Raji (cell line): ENCODE measurements around the gene FOXD3.

ENCODE experiments used
- POLR2A ChIP-seq: IDR thresholded peaks from 2 replicates; pipeline ENCODE4 v1.6.1; 2011; ENCODE audit warnings: low read depth, low read length, control low read depth; ENCODE audit not compliant: insufficient read depth

FOXD3 gene

GRCh38 chr1:63322114-63322943, at the start of gene FOXD3:
TSS of gene FOXD3 (plus strand) at chr1:63322567. CDS start at chr1:63323059, 492 bp downstream.
- TF ChIP-seq POLR2A, result no peak

DNA sequence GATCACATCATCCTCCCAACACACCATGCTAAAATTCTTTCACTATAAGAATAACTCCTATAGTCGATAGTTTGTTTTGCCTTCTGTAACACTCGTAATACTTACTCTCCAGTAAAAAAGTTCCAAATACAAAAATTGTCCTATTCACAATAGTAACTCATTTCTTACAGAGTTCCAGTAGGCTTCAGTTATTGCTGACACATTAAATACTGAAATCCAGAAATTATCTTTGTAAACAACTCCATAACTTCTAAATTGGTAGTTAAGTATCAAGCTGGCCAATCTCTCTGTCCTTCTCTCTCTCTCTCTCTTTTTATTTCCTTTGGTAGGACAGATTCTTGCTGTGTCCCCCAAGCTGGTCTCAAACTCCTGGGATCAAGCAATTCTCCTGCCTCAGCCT, 49.6 kb upstream of the FOXD3 start:
- no peak for TF ChIP-seq POLR2A

GRCh38 chr1:63274371-63274770, 48.0 kb upstream of the FOXD3 start:
- TF ChIP-seq POLR2A, result no peak

DNA sequence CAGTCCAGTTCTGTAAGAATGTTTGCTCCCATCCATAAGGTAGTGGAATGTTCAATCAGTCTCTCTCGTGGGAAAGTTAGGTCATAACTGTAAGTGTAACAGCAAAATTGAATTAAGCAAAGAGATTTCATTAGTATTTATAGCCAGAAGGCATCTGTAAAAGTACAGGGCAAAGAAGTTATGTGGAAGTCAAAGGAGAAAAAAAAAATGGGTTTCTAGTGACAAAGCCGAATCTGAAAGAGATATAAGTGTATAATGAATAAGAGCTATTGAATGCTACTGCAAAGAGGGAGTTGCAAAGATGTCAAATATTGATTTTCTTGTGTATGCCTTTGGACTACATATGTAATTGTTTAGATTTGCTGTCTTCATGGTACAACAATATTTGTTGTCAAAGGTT, 47.4 kb upstream of the FOXD3 start:
- TF ChIP-seq POLR2A, result no peak

- no peak for TF ChIP-seq POLR2A
Measured at GRCh38 chr1:63276624-63277023, 45.7 kb upstream of the FOXD3 start.

DNA sequence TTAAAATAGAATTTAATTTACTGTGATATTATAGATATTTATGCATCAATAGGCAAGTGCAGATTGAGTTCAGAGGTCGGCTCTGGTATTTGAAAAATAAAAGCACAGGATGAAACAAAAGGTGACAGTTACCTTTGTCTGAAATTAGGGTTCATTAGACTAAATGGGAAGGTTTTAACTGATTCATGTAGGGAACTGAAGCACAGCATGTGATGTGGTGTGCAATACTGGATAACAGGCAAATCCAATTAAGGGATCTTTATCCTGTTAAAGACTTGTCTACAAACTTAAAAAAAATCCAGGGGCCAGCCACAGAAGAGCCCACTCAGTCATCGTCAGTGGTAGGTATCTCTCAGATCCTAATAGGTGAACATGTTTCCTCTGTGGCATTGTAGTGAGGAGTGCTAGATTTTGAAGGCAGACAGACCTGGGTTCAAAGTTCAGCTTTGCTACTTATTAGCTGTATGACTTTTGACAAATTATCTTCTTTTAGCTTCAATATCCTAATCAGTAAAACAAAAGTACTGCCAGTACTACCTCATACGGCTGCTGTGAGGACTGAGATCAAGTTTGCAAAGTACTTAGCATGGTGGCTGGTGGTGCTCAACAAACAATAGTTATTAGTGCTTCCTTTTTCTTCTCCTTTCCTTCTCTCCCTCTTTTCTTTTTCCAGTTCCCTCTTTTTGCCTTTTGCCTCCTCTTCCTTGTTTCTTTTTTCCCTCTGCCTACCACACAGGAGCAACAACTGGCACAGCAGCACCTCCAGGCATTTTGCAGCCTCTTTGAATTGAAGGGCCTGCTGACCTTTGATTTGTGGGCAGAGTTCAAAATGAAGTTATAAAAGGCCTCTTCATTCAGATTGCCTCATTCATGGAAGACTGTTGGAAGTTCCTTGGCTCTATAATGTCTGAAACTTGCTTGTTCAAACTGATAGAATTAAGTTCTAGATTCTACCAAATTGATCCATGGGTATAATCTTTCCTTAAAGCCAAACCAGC, 44.9 kb upstream of the FOXD3 start:
- no peak for TF ChIP-seq POLR2A

- TF ChIP-seq POLR2A, result no peak
Measured at GRCh38 chr1:63281753-63282152, 40.6 kb upstream of the FOXD3 start.

GRCh38 chr1:63289135-63289534, 33.2 kb upstream of the FOXD3 start:
- no peak for TF ChIP-seq POLR2A

- TF ChIP-seq POLR2A, result no peak
Measured at GRCh38 chr1:63294803-63295594, 27.4 kb upstream of the FOXD3 start.

DNA sequence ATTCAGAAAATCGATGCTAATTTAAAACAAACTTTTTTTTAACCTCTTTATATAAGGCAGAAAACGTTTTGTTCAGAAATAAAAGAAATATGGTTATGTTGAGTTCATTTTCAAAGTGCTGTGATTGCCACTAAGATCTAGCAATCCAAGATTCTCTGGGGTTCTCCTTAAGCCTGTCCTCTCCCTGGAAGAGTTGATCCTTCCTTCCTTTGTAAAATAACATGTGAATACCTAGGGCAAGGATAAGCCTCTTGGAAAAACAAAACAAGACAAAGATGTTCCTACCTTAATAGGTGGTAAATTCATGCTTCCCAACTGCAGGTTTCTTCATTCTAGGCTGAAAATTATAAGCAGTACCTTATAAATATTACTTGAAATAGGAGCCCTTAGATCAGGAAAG, 18.0 kb upstream of the FOXD3 start:
- TF ChIP-seq POLR2A, result no peak

- TF ChIP-seq POLR2A, result no peak
Measured at GRCh38 chr1:63305043-63305442, 17.3 kb upstream of the FOXD3 start.

GRCh38 chr1:63307196-63307794, 15.1 kb upstream of the FOXD3 start:
- no peak for TF ChIP-seq POLR2A

DNA sequence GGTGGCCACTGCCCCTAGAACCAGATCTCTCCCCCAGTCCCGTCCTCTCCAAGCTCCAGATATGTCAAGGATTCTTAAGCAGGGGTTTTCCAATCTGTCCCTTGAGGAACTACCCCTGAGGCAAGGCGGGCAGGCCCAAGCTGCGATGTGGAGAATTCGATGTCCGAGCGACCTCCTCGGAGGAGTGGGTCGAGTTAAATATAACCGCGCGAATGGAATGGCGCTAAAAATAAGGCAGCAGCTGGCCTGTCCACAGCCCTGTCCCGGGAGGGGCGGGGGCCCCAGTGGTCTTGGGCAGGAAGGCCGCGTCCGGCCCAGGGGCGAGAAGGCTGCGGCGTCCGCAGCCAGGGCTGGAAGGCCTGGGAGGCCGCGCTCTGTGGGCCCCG, 5.8 kb upstream of the FOXD3 start:
- no peak for TF ChIP-seq POLR2A

GRCh38 chr1:63316984-63317816, 5.2 kb upstream of the FOXD3 start:
- TF ChIP-seq POLR2A, result no peak

DNA sequence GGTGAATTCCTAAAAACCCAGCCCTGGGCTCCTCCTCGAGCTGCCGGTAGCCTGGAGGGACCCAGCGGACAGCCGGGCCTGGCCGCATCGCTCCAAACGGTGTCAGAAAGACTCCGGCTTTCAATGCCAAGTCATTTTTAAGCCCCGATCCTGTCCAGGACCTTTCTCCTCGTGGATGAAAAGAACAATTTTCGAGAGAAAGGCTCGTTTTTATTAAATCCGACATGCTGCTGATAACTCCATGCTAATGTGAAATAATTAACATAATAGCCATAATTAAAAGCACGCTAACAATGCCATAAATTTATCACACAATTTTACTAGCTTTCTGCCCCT, 4.6 kb upstream of the FOXD3 start:
- TF ChIP-seq POLR2A, result no peak
